Breast epithelium (tissue), 4 donors: ENCODE results near the gene CEP20. TPM values are rescaled to one million over a fixed set of nuclear protein-coding genes. Genes with fewer than 3 reads are reported as not detected.
A peak's percentile ranks its signal among the peaks of the same experiment; 100 is the strongest.

ENCODE experiments used
- DNase-seq, 2 donors: peaks; one replicate each; pipeline ENCODE4 v3.0.0-alpha.2; 2019; ENCODE audit warnings: low spot score in 2 of 2
- H3K27ac ChIP-seq, 2 donors: fragments of 200-600 bp; sonication (generic) in 1 of 2; one replicate each; pipeline ENCODE4 v1.5.1; 2016 to 2019; ENCODE audit warnings: mild to moderate bottlenecking in 1 of 2
- H3K27me3 ChIP-seq, 2 donors: fragments of 200-600 bp; sonication (generic) in 1 of 2; one replicate each; pipeline versions ENCODE4 v1.5.1 to v1.6.0; 2017 to 2019; ENCODE audit warnings: control low read depth in 1 of 2, mild to moderate bottlenecking in 1 of 2
- H3K36me3 ChIP-seq: fragments of 200-600 bp; one replicate; pipeline ENCODE4 v1.5.1; 2019
- H3K4me1 ChIP-seq, 2 donors: fragments of 200-600 bp; sonication (generic); one replicate each; pipeline ENCODE4 v1.5.1; 2016 to 2019; ENCODE audit warnings: control low read depth in 1 of 2
- H3K4me3 ChIP-seq, 3 donors: fragments of 200-600 bp; sonication (generic); 1 replicate in 2 of 3; 2 replicates in 1 of 3; pipeline ENCODE4 v1.5.1; 2016 to 2019; ENCODE audit warnings: mild to moderate bottlenecking in 3 of 3, moderate library complexity in 2 of 3
- H3K9me3 ChIP-seq, 2 donors: fragments of 200-600 bp; sonication (generic) in 1 of 2; one replicate each; pipeline ENCODE4 v1.5.1; 2016 to 2019; ENCODE audit warnings: control low read depth in 1 of 2
- CTCF ChIP-seq, 3 donors: fragments of 450-650 bp; IDR thresholded peaks; one replicate each; pipeline ENCODE4 v1.5.1; 2016 to 2017; ENCODE audit warnings: antibody characterized with exemption in 3 of 3, mild to moderate bottlenecking in 3 of 3, moderate library complexity in 3 of 3
- POLR2A ChIP-seq: fragments of 450-650 bp; IDR thresholded peaks from one replicate; pipeline ENCODE4 v1.6.1; 2016; ENCODE audit warnings: antibody characterized with exemption, mild to moderate bottlenecking, moderate library complexity
- POLR2AphosphoS5 ChIP-seq, 3 donors: sonication (generic); formaldehyde crosslinking; IDR thresholded peaks; one replicate each; pipeline ENCODE4 v1.6.1; 2017; ENCODE audit warnings: antibody characterized with exemption in 3 of 3
- intact Hi-C: fragments of 100-400 bp; cut with DNase I; formaldehyde crosslinking; loops from one replicate; pipeline ENCODE4 v1.15.1; 2023; ENCODE audit warnings: low total_unique reads
- total RNA-seq, 3 donors: library from RNA; depleted of rRNA; stranded (reverse); fragments of >200 nt; gene quantifications; one replicate each; pipeline ENCODE4 v1.1.0, GENCODE V29; 2016

Gene CEP20
- total RNA-seq, 3 donors from 2014 or later = 31.8 to 43.9 (median 40.8) TPM

GRCh38 chr16:15858921-15859668 lies 29.3 kb downstream of the CEP20 start:
- H3K27me3 ChIP-seq = peaks cover 0 to 21% of the 10 kb centered on the region in 2 donors
- peak overlapping the region; percentile 65 to 78 for H3K27ac ChIP-seq
- H3K4me1 ChIP-seq = peaks cover 4 to 5% of the 10 kb centered on the region in 2 donors
- no peaks in the 10 kb centered on the region for H3K9me3 ChIP-seq
- intact Hi-C loops = no loop called here
- H3K36me3 ChIP-seq = no peaks in the 10 kb centered on the region
- no peak for TF ChIP-seq POLR2AphosphoS5 (IDR thresholded peaks at IDR 0.05)
- H3K4me3 ChIP-seq = no peak overlapping the region
- DNase-seq = no peak

- no peak for TF ChIP-seq POLR2A
- TF ChIP-seq CTCF (IDR thresholded peaks at IDR 0.05) = no peak
- TF ChIP-seq POLR2AphosphoS5 (IDR thresholded peaks at IDR 0.05) = no peak
- Histone ChIP-seq H3K4me3 (peak overlapping the region; percentile 31 to 66 (median 50)), H3K9me3 (no peaks in the 10 kb centered on the region), H3K36me3 (no peaks in the 10 kb centered on the region), H3K27ac (peak overlapping the region; percentile 65 to 78), H3K4me1 (peaks cover 4 to 5% of the 10 kb centered on the region in 2 donors), H3K27me3 (peaks cover 0 to 21% of the 10 kb centered on the region in 2 donors)
- intact Hi-C loops = no loop called here
- peak; percentile 53 to 68 for DNase-seq
Observed at GRCh38 chr16:15857724-15858560, 30.5 kb downstream of the CEP20 start.

- H3K4me3 ChIP-seq = peak within 1 kb of the TSS; percentile 31 to 66 (median 50)
- peaks cover 0 to 21% of the 10 kb centered on the region in 2 donors for H3K27me3 ChIP-seq
- no peaks in the 10 kb centered on the region for H3K9me3 ChIP-seq
- intact Hi-C loops = no loop called here
- no peaks in the 10 kb centered on the region for H3K36me3 ChIP-seq
- H3K4me1 ChIP-seq = peaks cover 4 to 5% of the 10 kb centered on the region in 2 donors
- H3K27ac ChIP-seq = peak within 1 kb of the TSS; percentile 65 to 79
- no peak for TF ChIP-seq POLR2A
- peak; percentile 34 to 56 (median 39) for TF ChIP-seq POLR2AphosphoS5 (IDR thresholded peaks at IDR 0.05)
- DNase-seq = peak; percentile 42 to 55
Observed at GRCh38 chr16:15856901-15857698, 31.3 kb downstream of the CEP20 start, which contains the start of gene MYH11. Gene MYH11 (minus strand): TSS chr16:15857028. CDS start chr16:15838252, 18,776 bp downstream.

- H3K4me1 ChIP-seq = peaks cover 4 to 5% of the 10 kb centered on the region in 2 donors
- H3K27me3 ChIP-seq = peaks cover 0 to 21% of the 10 kb centered on the region in 2 donors
Observed at GRCh38 chr16:15856182-15856581, 32.2 kb downstream of the CEP20 start.

GRCh38 chr16:15855704-15856003 lies 32.7 kb downstream of the CEP20 start:
- peaks cover 0 to 21% of the 10 kb centered on the region in 2 donors for H3K27me3 ChIP-seq
- intact Hi-C loops = no loop called here
- peaks cover 4 to 5% of the 10 kb centered on the region in 2 donors for H3K4me1 ChIP-seq
- no peak for DNase-seq
- H3K36me3 ChIP-seq = no peaks in the 10 kb centered on the region
- no peaks in the 10 kb centered on the region for H3K9me3 ChIP-seq
- H3K27ac ChIP-seq = peak overlapping the region; percentile 64 to 70
- peak overlapping the region; percentile 31 to 66 (median 50) for H3K4me3 ChIP-seq
- TF ChIP-seq POLR2A = no peak
- no peak for TF ChIP-seq POLR2AphosphoS5 (IDR thresholded peaks at IDR 0.05)
- no peak for TF ChIP-seq CTCF (IDR thresholded peaks at IDR 0.05)

More at GRCh38 chr16:15856182-15856581, 32.2 kb downstream of the CEP20 start:
- TF ChIP-seq POLR2A = no peak
- TF ChIP-seq POLR2AphosphoS5 (IDR thresholded peaks at IDR 0.05) = no peak
- TF ChIP-seq CTCF (IDR thresholded peaks at IDR 0.05) = no peak
- H3K9me3 ChIP-seq = no peaks in the 10 kb centered on the region
- intact Hi-C loops = no loop called here
- peak overlapping the region; percentile 64 to 79 for H3K27ac ChIP-seq
- H3K36me3 ChIP-seq = no peaks in the 10 kb centered on the region
- peak overlapping the region; percentile 31 to 66 (median 50) for H3K4me3 ChIP-seq
- DNase-seq = no peak
